Testis (tissue), 3 donors: Measurements from ENCODE around the gene FBXO11. TPM values are rescaled to one million over a fixed set of nuclear protein-coding genes. Genes with fewer than 3 reads are reported as not detected.

Experiments
- DNase-seq: peaks from one replicate; pipeline ENCODE4 v3.0.0-alpha.2; 2019
- H3K27ac ChIP-seq, 2 donors: fragments of 200-600 bp; sonication (generic); one replicate each; pipeline ENCODE4 v1.5.1; 2019
- H3K27me3 ChIP-seq: fragments of 200-600 bp; sonication (generic); one replicate; pipeline ENCODE4 v1.5.1; 2019
- H3K36me3 ChIP-seq: fragments of 200-600 bp; sonication (generic); one replicate; pipeline ENCODE4 v1.5.1; 2017; ENCODE audit warnings: low read depth; ENCODE audit errors: missing control alignments
- H3K4me1 ChIP-seq: fragments of 200-600 bp; sonication (generic); one replicate; pipeline ENCODE4 v1.5.1; 2019
- H3K4me3 ChIP-seq, 2 donors: fragments of 200-600 bp; sonication (generic); one replicate each; pipeline ENCODE4 v1.5.1; 2017 to 2019
- H3K9me3 ChIP-seq: fragments of 200-600 bp; sonication (generic); one replicate; pipeline ENCODE4 v1.5.1; 2017
- POLR2A ChIP-seq: fragments of 450-650 bp; IDR thresholded peaks from one replicate; pipeline ENCODE4 v1.6.1; 2017; ENCODE audit warnings: antibody characterized with exemption, mild to moderate bottlenecking, moderate library complexity
- WGBS, 2 donors: methylation state at CpG; one replicate each; pipeline ENCODE4 v1.1.5; 2018; 5-methylcytosine and 5-hydroxymethylcytosine counted together
- intact Hi-C: fragments of 100-400 bp; cut with DNase I; formaldehyde crosslinking; loops from one replicate; pipeline ENCODE4 v1.15.1; 2023; ENCODE audit warnings: low total_unique reads
- polyA plus RNA-seq: library from polyadenylated mRNA; stranded (reverse); fragments of 350-450 nt; fragmentation: Illumina TruSeq; extraction: RNeasy Lipid Tissue Mini Kit (QIAGEN cat#74804); gene quantifications from one replicate; pipeline ENCODE4 v1.2.3, GENCODE V29; 2014; ENCODE audit warnings: low read depth, low replicate concordance; ENCODE audit not compliant: insufficient read depth
- total RNA-seq, 2 donors: library from RNA; depleted of rRNA; stranded (reverse); fragments of >200 nt; gene quantifications; one replicate each; pipeline ENCODE4 v1.2.3, GENCODE V29; 2016
- TF ChIP-seq, protein P1 (sequence below), 3 experiments: fragments of 450-650 bp in 2 of 3; fragments of 200-600 bp in 1 of 3; sonication (generic) in 1 of 3; IDR thresholded peaks; one replicate each; pipeline ENCODE4 v1.5.1; 2016 to 2019; ENCODE audit warnings: antibody characterized with exemption in 3 of 3, mild to moderate bottlenecking in 2 of 3, moderate library complexity in 1 of 3

The FBXO11 gene
- total and polyA plus RNA-seq, 3 donors from 2014 or later: 87.6 to 101 (median 96.0) TPM

DNA sequence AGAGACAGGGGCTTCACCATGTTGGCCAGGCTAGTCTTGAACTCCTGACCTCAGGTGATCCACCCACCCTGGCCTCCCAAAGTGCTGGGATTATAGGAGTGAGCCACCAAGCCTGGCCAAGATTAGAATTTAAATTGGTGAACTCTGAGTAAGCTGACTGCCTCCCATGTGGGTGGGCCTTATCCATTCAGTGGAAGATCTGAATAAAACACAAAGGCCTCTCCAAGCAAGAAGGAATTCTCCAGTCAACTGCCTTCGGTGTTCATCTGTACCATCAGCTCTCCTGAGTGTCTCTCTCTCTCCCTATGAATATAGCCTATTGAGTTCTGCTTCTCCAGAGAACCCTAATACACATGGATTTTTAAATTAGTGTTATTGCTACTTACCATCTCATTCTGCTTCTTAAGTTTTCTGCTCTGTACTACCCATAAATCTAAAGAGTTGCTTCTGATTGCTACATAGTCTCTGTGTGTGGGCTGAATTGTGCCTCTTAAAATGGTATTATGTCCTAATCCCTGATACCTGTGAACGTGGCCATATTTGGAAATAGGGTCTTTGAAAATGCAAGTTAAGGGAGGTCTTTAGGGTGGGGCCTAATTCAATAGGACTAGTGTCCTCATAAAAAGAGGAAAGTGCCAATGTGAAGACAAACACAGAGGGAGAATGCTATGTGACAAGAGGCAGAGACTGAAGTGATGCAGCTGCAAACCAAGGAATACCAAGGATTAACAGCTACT lies 36.3 kb downstream of the FBXO11 start:
- H3K4me3 ChIP-seq: no peak overlapping the region
- DNase-seq: no peak
- H3K4me1 ChIP-seq: peaks cover 13% of the 10 kb centered on the region
- WGBS, 2 donors: 67 to 71% methylated on average over 2 of the region's 2 CpGs
- no peaks in the 10 kb centered on the region for H3K36me3 ChIP-seq
- no peak overlapping the region for H3K27ac ChIP-seq
- H3K27me3 ChIP-seq: no peaks in the 10 kb centered on the region
- intact Hi-C loops: no loop called here
- TF ChIP-seq, protein P1, sequence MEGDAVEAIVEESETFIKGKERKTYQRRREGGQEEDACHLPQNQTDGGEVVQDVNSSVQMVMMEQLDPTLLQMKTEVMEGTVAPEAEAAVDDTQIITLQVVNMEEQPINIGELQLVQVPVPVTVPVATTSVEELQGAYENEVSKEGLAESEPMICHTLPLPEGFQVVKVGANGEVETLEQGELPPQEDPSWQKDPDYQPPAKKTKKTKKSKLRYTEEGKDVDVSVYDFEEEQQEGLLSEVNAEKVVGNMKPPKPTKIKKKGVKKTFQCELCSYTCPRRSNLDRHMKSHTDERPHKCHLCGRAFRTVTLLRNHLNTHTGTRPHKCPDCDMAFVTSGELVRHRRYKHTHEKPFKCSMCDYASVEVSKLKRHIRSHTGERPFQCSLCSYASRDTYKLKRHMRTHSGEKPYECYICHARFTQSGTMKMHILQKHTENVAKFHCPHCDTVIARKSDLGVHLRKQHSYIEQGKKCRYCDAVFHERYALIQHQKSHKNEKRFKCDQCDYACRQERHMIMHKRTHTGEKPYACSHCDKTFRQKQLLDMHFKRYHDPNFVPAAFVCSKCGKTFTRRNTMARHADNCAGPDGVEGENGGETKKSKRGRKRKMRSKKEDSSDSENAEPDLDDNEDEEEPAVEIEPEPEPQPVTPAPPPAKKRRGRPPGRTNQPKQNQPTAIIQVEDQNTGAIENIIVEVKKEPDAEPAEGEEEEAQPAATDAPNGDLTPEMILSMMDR (IDR thresholded peaks at IDR 0.05): no peak
- no peak for TF ChIP-seq POLR2A
- H3K9me3 ChIP-seq: no peaks in the 10 kb centered on the region

DNA sequence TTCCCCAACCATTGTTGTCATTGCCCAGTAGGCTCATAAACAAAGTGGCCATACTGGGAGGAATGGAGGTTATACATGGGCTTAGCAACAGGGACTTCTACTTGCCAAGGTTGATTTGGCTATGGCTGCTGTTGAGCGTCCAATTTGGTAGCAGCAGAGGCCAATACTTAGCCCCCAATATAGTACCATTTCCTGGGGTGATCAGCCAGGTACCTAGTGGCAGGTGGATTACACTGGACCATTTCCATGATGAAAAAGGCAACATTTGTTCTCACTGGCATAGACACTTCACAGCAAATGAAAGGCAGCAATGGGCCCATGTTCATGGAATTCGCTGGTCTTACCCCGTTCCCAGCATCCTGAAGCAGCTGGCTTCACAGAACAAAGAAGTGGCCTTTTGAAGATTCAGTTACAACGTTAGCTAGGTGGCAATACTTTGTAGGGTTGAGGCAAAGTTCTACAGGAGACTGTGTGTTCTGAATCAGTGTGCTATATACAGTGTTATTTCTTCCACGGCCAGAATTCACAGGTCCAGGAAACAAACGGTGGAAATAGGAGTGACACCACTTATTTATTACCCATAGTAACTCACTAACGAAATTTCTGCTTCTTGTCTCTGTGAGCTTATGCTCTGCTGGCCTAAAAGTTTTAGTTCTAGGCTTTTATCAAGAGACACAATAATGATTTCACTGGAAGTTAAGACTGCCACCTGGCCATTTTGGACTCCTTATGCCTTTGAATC lies 37.5 kb downstream of the FBXO11 start:
- no peak overlapping the region for H3K27ac ChIP-seq
- no peak for TF ChIP-seq POLR2A
- TF ChIP-seq, protein P1 (IDR thresholded peaks at IDR 0.05): no peak
- WGBS, 2 donors: 75 to 76% methylated on average over 7 of the region's 7 CpGs
- DNase-seq: no peak
- peaks cover 13% of the 10 kb centered on the region for H3K4me1 ChIP-seq
- no peaks in the 10 kb centered on the region for H3K27me3 ChIP-seq
- no peak overlapping the region for H3K4me3 ChIP-seq
- H3K9me3 ChIP-seq: no peaks in the 10 kb centered on the region
- intact Hi-C loops: no loop called here
- no peaks in the 10 kb centered on the region for H3K36me3 ChIP-seq

DNA sequence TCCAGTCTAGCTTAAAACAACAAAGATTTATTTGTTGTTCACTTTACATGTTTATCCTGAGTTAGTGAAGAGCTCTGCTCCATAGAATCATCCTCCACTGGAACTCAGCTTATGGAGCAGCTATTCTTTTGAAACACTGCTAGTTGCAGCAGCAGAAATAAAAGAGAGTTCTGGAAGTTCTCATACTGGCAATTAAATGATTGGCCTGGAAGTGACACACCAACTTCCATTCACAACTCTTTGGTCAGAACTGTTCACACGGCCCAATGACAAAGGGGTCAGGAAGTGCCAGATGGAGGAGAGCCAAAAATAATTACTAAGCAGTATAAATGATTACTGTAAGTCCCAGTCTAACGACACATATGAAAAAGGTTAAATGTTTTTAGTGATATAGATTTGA lies 39.1 kb downstream of the FBXO11 start:
- Histone ChIP-seq H3K4me1 (peaks cover 13% of the 10 kb centered on the region), H3K9me3 (no peaks in the 10 kb centered on the region), H3K27me3 (no peaks in the 10 kb centered on the region), H3K36me3 (no peaks in the 10 kb centered on the region), H3K27ac (no peak overlapping the region), H3K4me3 (no peak overlapping the region)
- no peak for TF ChIP-seq POLR2A
- TF ChIP-seq, protein P1 (IDR thresholded peaks at IDR 0.05): no peak
- intact Hi-C loops: no loop called here
- no peak for DNase-seq
- 18 to 54% methylated on average over 2 of the region's 2 CpGs for WGBS, 2 donors

DNA sequence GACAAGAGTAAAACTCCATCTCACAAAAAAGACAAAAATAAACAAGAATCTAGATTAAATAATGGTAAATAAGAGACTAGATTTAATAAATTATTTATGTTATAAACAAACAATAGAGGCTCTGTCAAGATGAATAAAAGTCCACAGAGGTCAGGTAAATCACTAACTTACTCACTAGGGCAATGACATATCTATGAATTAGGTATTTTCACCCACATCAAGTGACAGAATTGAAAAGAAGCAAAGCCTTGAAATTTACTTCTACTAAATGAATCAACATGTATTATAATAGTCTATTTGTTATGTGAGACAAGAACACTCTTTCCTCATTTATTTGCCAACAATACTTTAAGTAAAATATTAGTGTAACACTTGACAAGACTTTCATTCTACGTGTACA lies 41.7 kb downstream of the FBXO11 start:
- Histone ChIP-seq H3K27ac (no peak overlapping the region), H3K4me3 (no peak overlapping the region), H3K4me1 (no peaks in the 10 kb centered on the region), H3K9me3 (no peaks in the 10 kb centered on the region), H3K27me3 (no peaks in the 10 kb centered on the region), H3K36me3 (no peaks in the 10 kb centered on the region)
- WGBS, 2 donors: 54 to 70% methylated on average over 1 of the region's 1 CpG
- no peak for DNase-seq
- no peak for TF ChIP-seq POLR2A
- TF ChIP-seq, protein P1 (IDR thresholded peaks at IDR 0.05): no peak
- intact Hi-C loops: no loop called here
